Measurements from ENCODE around the gene PROP1.
A peak's percentile ranks its signal among the peaks of the same experiment; 100 is the strongest.
"Not testable (repeated sequence)": the region's sequence is repeated elsewhere in the genome, so short reads cannot be mapped to it uniquely, and the experiment has no call there.

Gene PROP1

DNA sequence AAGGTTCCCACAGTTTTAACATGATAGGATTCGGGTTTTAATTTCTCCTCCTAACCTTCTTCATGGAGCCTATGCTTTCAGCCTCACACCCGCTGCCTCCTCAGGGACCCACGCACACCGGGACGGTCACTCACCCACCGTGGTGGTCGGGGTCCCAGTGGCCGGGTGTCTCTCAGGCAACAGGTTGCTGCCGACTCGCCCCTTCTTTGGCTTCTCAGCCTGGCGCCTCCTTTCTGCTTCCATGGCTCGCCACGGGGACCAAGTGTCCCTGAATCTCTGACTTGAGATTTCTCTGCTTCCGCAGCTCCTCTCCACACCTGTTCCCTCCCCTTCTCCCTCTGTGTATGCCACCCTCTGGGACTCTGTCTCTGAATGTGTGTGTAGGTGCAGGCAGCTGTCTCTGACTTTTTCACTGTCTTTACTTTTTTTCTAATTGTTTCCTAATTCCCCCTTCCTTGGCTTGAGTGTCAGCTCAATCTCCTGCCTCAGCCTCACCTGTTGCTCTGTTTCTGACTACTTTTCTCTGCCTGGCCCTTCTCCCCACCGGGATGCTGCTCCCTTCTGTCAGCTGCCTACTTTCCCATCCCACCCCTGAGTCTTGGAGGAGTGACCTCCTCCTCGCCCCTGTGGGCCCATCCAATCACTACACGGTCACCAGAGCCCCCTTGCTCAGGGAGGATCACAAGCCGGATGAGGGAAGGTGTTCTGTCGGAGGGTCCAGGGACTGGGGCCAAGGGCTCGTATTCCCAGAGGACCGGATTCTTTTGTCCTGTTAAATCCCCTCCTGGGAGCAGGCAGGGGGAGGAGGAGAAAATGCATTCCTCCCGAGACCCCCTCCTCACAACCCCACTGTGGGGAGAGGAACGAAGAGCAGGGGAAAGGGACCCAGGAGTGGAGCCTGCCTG is at the start of gene PROP1:
Gene PROP1, minus strand, starts transcription at position 552 of the 905 bp plus-strand sequence. Its CDS starts 309 bp downstream, at position 243.
- DNase-seq: no peak

- not testable (repeated sequence) for DNase-seq
These were observed 23.5 kb upstream of the PROP1 start for GRCh38 chr5:178019379-178020030.

DNA sequence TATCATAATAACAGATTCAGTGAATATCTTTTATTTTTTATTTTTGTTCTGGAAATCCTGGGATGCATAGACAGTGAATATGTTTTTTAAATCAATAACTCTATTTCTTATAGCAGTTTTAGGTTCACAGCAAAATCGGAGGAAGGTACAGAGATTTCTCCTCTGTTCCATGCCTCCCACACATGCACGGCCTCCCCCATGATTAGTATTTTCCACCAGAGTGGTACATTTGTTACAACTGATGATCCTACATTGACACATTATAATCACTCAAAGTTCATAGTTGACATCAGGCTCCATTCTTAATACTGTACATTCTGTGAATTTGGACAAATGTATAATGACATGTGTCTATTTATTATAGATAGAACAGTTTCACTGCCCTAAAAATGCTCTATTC is 16.7 kb upstream of the PROP1 start:
- not testable (repeated sequence) for DNase-seq

GRCh38 chr5:178011816-178012554 is 15.9 kb upstream of the PROP1 start:
- not testable (repeated sequence) for DNase-seq

DNA sequence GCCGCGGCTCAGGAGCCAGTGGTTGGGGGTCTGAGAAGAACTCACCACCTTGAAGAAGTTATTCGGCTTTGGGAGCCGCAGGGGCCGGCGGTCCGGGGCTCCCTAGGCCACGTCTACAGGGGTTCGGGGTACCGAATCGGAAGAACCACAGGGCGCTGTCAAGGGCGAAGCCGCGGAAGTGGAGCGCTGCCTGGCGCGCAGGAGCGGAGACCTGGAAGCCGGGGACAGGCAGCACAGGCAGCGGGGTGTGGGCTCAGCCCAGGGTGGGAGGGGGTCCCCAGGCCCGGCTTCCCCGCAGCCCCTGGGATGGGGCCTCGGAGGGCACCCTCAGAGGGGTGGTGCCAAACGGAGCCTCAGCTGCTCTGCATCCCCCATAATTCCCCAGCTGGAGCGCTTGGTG is 11.2 kb upstream of the PROP1 start:
- DNase-seq: not testable (repeated sequence)

- peak; percentile 62 for DNase-seq
These were observed 10.6 kb upstream of the PROP1 start for GRCh38 chr5:178006536-178007231.

- not testable (repeated sequence) for DNase-seq
These were observed 10.1 kb upstream of the PROP1 start for GRCh38 chr5:178006181-178006535.

GRCh38 chr5:177997846-177998245 is 1.8 kb upstream of the PROP1 start:
- no peak for DNase-seq

DNA sequence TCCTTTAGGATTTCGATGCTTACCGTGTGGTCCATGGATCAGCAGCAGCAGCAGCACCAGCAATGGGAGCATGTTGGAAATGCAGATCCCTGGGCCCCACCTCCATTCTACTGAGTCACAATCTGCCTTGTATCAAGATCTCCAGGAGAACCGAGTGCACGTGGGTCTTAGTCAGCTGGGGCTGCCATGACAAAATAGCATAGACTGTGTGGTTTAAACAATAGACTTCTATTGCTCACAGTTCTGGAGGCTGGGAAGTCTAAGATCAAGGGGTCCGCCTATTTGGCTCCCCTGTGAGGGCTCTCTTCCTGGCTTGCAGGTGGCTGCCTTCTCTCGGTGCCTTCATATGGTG is 1.3 kb upstream of the PROP1 start:
- no peak for DNase-seq

GRCh38 chr5:177996660-177997318 is 747 bp upstream of the PROP1 start:
- no peak for DNase-seq

DNA sequence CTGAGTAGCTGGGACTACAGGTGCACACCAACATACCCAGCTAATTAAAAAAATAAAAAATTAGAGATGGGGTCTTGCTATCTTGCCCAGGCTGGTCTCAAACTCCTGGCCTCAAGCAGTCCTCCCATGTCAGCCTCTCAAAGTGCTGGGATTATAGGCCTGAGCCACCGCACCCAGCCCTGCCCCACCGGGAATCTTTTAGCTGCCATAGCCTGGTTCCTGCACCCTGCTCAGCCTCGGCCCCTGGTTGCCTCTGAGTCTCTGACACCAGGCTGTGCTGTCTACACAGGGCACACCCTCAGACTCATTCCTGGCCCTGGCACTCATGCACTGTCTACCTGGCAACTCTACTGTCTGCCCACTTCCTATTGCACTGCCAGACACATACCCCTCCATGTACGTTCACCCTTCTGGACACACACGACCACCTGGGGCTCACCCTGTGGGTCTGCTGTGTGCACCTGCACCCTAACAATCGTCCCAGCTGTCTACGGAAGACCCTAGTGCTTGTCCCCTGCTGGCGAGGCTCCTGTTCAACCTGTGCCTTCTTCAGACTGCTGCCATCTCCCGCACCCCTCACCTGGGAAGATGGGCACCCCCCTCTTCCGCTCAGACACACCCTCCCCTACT is 1.4 kb downstream of the PROP1 start:
- DNase-seq: no peak

- no peak for DNase-seq
These were observed 2.0 kb downstream of the PROP1 start for GRCh38 chr5:177994063-177994462.

DNA sequence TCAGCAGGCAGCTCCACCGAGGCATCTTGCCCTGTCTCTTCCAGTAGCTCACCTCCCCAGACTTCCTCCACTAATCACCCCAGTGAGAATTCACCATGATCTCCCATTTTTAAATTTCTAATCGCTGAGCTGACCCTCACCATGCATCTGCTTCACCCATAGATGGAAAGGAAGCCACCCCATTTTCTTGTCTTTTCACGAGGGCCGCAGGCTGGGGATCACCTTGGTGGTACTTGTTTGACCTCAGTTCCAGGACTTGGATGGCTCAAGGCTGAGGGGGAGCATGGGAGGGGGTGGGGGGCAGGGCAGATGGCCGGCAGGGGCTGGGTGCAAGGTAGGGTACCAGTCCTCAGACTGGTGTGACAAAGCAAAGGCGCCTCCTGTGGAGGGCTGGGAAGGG is 3.6 kb downstream of the PROP1 start:
- no peak for DNase-seq

GRCh38 chr5:177988989-177989625 is 6.9 kb downstream of the PROP1 start:
- no peak for DNase-seq

- no peak for DNase-seq
These were observed 8.7 kb downstream of the PROP1 start for GRCh38 chr5:177987326-177987725.

- no peak for DNase-seq
These were observed 10.5 kb downstream of the PROP1 start for GRCh38 chr5:177985430-177986040.

DNA sequence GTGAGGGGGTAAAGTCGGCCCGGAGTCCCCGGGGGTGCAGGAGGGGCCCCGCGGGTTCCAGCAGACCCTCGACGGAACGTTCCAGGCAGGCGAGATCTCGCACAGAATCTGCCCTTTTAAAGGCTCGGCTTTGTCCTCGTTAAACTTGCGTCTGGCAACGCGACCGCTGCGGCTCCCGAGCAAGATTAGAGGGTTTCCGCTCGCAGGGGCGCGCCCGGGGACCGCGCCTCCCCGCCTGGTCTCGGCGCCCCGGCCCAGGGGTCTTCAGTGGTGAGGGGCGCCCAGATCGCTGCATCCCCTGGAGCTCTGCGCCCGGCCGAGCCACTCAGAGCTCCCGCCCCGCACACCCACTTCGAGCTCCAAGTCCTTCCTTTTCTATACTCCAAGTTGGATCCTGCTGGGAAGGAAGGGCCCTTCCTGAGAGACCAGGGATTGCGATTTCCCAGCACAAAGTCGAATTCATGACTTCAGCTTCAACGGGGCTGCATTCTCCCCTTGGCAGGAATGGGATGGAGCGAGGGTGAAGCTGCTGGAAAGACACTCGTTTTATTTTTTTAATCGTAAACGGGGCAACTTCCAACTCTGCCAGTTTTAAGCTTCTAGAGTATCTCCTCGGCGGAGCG is 11.3 kb downstream of the PROP1 start:
- no peak for DNase-seq

DNA sequence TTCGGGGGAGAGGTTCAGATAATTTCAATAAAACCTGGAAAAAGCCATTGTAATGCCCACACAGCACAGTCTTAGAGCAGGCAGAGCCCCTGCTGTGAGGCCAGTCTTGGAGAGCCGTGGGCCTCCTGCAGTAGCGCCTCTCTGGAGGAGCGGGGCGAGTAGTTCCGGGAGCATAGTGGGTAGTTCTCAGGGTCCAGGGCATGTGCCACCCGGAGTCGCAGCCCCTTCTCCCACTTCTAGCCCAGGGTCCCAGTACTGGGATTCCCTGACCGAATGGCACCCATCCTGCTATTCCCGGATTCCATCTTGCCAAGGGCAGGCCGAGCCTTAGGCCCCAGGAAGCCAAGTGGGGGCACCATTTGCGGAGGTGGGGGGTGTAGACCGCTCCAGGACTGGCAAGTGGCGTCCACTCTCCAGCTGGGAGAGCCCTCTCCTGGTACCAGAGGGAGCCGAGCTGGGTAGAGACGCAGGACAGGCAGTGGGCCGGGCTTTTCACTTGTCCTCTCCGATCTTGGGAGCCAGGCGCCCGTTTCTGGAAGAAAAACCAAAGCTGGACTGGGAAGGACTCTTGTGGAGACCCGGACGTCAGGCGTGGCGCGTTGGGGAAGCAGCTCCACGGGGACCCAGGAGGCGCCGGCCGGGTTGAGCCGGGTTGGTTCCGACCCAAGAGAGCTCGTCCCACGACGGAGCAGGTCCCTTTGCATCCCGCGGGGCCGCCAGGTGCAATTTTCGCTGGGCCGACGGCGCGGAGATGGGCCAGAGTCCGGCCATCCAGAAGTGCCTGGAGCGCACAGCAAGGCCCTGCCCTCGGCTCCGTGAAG is 12.1 kb downstream of the PROP1 start:
- DNase-seq: no peak

GRCh38 chr5:177982956-177983355 is 13.1 kb downstream of the PROP1 start:
- no peak for DNase-seq
